CD4-positive, alpha-beta T cell treated with Interferon alpha-2 for 1 hour (primary cell): ENCODE measurements around the gene SNRNP25.
"Not testable (repeated sequence)": the region's sequence is repeated elsewhere in the genome, so short reads cannot be mapped to it uniquely, and the experiment has no call there.

Experiments used
- DNase-seq, 2 donors: peaks; one replicate each; pipeline ENCODE4 v3.0.0-alpha.2; 2020 to 2022

SNRNP25 gene

DNA sequence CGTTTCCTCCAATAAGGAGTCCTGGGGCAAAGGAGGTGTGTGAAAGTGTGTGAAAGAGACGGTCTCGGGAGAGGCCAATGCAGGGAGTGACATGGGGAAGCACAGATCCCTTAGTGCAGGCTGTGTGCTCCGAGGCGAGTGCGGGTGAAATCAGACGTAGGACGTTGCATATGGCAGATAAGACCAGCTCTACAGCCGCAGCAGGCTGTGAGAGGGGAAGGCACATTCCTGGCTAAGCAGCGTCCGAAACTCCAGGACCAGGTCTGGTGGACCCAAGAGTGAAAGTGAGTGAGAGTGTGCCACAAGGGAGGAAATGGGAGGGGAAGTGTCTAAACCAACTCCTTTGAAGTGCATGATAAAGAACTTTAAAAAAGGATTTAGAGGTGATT lies 11.6 kb upstream of the SNRNP25 start:
- no peak for DNase-seq

DNA sequence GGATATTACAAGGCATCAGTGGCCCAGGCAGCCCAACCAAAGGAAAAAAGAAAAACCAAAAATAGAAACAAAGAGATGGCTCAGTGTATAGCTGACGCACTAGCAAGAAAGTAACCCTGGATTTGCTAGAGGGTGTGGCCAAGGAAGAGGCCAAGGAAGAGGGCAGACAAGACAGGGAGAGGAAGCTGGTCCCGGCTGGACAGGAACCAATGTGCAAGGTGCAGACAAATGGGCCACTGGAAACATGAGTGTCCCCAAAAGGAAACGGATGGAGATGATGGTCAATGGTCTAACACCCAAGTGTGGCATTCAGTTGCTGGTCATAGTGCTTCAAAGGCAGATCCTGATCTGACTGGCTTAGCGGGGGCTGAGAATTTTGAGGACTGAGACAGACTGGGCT lies 10.9 kb upstream of the SNRNP25 start:
- DNase-seq = no peak

DNA sequence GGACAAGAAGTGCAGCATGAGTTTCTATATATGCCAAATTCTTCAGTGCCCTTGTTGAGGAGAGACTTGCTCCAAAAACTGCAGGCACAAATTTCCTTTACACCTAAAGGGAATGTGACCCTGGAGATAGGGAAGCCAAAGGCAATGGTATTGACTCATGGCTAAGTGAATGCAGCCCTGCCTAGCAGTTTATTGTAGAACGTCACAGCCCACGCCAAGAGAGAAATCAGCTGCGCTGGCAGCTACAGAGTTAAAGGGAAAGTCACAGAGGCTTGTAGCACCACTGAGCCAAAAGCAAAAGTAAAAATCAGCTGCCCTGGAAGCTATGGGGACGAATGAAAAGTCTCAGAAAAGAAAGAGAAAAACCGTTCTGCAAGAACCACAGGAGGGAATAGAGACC lies 10.3 kb upstream of the SNRNP25 start:
- no peak for DNase-seq

DNA sequence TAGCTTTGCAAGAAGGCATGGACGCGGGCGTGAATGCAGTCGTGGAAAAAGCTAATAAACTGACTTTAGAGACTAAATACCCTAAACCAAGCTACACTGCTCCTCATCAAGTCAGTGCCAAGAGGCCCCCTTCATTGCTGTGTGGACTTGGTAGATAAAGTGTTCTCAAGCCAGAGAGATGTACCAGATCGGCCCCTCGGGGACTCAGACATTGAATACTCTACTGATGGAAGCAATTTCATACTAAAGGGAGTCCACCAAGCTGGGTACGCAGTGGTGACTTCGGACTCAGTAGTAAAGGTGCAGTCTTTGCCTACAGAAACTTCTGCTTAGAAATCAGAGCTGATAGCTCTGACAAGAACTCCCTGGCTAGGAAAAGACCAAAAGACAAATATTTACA lies 9.0 kb upstream of the SNRNP25 start:
- no peak for DNase-seq

DNA sequence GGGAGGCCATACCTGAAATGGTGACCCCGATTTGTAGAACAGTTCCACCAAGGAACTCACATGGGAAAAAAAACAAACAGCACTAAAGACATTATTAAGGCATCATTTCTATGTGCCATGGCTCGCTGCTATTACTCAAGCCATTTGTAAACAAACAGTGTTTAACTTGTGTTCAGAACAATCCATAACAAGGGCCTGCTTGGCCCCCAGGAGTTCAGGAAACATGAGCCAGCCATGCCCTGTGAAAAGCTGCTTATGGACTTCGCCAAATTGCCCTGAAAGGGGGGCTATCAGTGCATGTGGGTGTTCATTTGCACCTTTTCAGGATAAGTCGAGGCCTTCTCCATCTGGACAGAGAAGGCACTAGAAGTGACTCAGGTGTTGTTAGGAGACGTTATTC lies 8.2 kb upstream of the SNRNP25 start:
- DNase-seq = no peak

DNA sequence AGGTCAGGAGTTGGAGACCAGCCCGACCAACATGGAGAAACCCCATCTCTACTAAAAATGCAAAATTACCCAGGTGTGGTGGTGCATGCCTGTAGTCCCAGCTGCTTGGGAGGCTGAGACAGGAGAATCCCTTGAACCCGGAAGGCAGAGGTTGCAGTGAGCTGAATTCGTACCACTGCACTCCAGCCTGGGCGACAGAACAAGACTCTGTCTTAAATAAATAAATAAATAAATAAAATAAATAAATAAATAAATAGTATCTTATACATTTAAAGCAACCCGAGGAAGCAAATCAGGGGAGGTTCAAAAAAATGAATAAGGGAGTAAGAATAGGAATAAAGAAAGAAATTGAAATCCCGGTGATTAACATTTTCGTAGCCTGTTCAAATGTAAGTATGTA lies 7.1 kb upstream of the SNRNP25 start:
- not testable (repeated sequence) for DNase-seq

DNA sequence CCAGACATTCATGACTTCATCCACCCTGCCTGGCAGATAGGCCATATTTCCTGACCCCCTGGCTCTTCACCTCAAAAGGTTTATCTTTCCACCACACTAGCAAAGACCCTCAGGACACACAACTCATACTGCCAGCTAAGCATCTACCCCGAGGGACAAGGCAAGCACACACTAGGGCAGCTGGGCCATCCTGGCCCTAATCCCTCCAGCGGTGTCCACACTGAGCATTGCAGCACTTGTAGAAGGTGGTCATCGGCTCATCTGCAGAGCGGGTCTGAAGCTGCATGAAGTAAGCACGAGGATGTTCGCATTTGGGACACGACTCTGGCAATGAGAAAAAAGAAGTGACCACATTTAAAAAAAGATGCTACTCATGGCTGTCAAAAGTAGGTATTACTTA lies 6.4 kb upstream of the SNRNP25 start:
- DNase-seq = no peak

DNA sequence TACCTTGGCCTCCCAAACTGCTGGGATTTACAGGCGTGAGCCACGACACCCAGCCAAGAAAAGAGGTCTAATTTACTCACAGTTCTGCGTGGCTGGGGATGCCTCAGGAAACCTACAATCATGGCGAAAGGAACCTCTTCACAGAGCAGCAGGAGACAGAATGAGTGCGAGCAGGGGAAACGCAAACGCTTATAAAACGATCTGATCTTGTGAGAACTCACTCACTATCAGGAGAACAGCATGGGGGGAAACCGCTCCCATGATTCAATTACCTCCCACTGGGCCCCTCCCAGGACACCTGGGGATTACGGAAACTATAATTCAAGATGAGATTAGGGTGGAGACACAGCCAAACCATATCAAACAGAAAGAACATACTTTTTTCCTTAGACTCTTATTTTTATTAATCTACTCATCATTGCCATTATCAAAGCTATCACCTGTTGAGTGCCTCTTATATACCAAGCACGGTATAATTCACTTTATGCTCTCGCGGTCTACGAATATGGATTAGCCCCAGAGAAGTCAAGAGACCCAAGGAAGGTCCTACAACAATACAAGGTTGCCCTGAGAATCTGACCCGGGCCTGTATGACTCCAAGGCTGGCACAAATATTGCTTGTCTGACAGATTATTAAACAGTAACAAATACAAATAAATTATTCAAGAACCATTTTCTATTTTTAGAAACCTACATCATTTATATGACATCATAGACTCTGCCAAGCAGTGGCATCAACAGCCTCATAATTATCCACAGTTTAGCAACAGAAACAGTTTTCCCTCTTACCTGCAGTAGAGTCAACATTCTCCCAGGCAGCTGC lies 2.6 kb upstream of the SNRNP25 start:
- DNase-seq = no peak

DNA sequence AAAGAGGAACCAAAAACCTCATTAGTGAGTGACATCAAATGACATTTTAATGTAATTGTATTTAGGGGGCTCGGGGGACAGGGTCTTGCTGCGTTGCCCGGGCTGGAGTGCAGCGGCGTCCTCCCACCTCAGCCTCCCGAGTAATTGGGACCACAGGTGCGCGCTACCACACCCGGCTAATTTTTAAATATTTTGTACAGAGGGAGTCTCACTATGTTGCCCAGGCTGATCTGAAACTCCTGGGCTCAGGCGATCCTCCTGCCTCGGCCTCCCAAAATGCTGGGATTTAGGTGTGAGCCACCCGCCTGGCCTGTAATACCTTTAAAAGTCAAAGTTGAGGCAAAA lies 581 bp downstream of the SNRNP25 start:
- no peak for DNase-seq

DNA sequence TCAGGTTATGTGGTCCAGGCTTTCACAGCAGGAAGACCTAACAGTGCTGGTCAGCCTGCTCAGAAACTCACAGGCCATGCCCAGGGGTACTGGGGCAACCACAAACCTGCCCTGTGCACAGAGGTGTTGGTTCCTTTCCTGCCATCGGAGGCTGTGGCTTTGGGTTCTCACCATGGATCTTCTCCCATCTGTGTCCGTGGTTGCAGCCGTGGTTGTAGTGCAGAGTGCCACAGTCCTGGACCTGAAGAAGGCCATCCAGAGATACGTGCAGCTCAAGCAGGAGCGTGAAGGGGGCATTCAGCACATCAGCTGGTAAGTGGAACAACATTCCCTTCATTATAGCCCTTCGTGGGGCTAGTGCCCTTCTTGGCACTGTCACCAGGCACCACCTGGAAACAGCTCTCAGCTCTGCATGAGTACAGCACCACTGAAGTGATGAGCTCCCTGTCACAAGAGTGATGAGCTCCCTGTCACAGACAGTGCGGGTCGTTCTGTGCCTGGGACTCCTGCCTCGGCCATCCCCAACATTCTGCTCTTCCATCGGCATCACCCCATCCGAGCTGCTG lies 2.0 kb downstream of the SNRNP25 start:
- no peak for DNase-seq

DNA sequence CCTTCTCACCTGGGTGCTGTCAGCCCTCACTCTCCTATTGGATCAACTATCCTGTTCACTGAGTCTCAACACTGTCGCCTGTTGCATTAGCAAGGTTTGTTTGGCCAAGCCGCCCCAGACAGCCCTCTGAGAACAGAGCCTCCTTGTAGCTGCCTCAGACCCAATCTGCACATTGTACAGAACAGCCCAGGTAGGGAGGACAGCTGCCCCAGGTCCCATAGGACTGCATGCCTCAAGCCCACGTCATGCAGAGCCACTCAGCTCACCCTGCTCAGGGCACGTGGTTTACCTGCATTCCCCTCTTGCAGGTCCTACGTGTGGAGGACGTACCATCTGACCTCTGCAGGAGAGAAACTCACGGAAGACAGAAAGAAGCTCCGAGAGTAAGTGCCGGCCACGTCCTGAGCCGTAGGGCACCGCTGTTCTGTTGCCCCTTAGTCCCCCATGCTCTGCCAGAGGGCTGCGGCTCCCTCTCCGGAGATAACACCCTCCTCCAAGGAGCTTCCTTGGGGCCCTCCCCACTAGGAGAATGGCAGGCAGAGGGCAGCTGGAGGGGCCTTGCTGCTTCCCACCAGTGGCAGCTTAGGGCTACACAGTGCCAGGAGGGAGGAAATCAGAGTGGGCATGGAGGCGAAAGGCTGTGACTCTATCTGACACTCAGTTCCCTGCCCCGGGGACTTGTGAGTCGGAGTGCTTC lies 2.8 kb downstream of the SNRNP25 start:
- DNase-seq = no peak

DNA sequence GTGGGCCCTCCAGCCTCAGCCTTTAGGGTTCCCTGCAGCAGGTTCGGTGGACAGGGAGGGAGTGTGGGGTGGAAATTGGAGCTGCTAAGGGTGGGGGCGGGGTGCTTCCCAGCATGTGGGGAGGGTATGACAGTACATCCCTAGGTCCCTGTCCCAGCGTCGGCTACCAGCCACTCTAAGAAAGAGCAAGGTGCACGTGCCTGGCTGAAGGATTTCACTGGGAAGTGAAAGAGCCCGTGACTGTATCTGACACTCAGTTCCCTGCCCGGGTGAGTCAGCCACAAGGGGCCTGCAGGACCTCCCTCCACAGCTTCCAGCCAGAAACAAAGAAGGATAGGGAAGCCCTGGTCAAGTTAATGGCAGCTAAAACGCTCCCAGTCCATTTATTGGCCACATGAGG lies 4.1 kb downstream of the SNRNP25 start:
- no peak for DNase-seq

DNA sequence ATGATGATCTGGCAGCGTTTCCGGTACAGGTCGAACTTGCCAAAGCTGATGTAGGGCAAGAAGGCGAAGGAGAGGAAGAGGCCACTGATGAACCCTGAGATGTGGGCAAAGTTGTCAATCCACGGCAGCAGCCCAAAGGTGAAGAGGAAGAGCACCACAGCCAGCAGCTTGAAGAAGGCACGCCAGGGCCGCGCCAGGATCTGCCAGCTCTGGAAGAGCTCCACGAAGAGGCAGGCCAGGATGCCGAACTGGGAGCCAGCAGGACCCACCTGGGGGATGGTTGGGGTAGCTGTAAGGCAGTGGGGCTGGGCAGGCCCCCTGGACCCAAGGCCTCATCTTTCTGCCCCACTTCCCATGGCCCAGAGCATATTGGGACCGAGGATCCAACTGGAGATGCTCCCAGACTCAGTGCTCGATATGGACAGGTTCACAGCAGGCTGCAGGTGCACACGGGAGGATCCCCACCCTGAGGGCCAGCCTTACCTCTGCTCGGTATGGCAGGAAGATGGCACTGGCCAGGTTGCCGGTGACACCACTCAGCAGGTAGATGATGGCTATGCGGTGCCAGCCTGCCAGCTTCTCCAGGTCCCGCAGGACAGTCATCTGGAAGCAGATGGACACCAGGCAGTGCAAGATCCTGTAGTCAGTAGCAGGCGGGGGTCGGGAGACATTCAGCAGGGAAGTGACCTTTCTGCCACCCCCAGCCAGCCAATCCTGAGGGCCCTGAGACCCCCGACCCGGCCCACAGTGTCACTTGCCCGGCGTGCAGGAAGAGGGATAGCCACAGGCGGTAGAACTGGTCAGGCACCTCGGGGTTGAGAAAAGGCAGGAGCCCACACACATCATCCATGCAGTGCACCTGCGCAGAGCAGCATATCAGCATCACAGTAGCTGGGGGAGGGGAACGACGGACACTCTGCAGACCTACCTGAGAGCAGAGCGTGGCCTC lies 5.1 kb downstream of the SNRNP25 start:
- DNase-seq = no peak

DNA sequence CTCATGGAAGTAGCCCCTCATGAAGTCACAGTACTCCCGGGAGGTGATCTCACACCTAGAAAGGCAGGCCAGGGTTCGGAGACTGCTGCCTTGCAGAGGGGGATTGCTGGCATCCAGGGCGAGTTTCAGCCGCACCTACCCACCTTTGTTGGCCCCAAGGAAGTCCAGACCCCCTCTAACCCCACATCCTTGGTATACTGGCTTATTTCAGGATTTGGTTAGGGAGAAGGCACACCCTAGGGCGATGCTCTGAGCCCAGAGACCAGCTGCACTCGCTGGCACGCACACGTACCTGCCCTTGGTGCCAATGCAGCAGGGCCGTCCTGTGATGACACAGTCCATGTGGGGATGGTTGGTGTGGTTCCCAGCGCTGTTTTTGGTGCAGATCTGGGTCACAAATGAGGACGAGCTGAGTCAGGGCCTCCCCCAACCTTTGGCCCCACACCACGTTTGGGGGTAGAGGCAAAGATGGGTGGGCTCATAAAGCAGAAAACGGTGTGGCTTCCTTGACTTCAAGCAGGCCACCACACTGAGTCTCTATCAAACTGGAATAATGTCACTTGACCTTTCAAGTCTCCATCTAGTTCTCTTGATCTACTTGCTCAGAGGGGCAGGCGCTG lies 5.9 kb downstream of the SNRNP25 start:
- DNase-seq = no peak

DNA sequence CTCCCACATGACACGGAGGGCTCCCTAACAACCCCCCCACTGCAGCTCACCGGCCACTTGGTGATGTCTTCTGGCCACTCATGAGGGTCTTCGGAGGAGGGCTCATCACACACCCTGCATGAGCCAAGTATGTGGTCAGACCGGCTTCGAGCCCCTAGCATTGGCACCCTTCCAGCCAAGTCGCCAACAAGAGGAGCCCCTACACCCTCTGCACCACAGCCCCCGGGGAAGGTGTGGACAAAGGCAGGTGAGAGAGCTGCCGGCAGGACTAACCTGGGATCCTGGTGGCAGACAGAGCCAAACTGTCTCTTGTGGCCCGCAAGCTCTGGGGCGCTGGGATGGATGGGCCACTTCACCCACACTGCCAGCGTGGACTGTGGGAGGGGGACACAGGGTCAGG lies 6.5 kb downstream of the SNRNP25 start:
- DNase-seq = no peak

DNA sequence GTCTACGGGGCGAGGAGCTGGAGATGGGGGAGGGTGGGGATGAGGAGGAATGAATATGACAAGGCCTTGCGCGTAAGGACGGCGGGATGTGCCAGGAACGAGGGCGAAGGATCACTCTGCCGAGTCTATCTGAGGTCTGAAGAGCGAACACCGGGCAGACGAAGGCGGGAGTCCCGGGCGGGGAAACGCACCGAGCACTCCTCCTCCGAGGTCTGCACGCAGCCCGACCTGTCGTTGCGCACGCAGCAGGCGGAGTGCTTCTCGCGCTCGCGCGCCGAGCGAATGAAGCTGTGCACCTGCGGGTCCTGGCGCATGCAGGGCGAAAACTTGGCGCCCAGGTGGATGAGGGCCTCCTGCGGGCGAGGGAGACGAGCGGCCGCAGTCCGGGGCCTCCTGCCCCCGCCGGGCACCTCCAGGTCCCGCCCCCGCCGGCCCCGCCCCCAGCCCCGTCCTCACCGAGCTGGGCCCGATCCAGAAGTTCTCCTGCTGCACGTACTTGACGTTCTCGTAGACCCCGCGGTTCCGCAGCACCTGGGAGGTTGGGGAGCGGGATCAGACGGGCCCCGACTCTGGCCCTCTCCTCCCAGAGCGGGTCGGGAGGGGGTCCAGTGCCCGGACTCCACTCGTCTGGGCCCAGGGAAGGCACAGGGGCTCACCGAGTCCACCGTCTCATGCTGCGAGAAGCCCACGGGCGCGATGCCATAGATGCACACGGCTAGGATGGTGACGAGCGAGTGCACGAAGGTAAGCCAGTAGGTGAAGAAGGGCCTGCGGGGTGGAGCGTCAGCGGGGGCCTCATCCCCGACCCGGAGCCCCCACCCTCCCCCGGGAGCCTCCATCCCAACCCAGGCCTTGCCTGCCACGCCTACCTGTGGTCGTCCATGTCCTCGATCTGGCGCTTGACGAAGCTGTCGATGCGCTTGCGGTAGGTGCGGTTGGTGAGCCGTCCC lies 7.6 kb downstream of the SNRNP25 start:
- DNase-seq = no peak

DNA sequence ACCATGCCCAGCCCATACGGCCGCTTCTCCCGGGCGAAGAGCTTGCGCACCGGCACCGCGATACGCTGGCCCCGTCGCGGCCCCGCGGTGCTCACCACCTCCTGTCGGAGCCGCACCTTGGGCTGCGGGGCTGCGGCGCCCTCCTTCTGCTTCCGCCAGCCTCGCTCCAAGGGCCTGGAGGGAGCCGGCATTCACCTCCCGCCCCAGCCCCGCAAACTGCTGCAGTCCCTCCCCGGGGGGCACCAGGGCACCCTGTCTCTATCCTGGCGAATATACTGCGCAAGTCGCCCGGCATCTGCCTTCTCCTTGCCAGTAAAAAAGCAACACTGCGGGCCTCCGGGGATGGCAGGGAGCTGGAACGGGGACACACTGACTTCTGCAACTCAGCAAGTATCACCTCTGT lies 8.3 kb downstream of the SNRNP25 start:
- no peak for DNase-seq

DNA sequence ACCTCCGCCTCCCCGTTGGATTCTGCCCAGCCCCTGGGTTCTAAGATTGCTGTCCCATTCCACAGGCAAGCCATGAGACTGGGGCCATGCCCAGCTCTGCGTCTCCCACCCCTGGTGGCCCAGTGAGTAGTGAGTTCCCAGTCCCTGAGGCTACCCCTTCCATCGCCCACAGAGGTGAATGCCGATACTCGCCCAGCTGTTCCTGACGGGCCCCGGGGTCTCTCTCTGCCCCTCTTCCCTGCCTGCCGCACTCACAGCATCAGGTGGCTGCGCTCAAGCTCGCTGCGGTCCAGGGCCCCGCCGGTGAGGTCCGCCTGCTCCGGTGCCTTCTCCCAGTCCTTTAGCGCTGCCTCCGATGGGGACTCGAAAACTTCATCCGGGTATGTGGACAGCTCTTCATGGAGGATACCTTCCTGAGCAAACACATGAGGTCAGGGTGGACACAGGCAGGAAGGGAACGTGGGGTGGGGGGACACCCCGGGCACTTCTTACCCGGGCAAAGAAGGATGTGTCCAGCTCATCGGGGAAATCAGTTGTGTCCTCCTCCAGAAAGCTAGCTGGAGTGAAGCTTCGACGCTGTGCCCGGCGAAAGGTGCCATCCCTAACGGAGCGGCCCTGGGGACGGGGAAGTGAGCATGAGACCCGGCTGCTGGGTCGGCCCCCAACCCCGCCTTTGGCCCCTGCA lies 8.8 kb downstream of the SNRNP25 start:
- DNase-seq = no peak

DNA sequence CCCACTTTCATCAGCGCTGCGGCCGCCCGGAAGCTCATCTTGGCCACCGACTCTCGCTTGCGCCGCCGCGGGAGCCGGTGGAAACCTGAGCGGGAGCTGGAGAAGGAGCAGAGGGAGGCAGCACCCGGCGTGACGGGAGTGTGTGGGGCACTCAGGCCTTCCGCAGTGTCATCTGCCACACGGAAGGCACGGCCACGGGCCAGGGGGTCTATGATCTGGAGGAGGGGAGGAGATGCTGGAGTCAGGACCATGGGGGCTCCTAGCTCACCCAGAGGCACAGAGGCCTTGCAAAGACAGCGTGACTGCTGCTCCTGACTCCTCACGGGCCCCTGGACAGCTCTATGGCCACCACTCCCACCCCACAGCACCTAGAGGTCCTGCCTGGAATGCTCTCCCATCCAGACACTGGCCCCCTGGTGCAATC lies 9.4 kb downstream of the SNRNP25 start:
- DNase-seq = no peak

DNA sequence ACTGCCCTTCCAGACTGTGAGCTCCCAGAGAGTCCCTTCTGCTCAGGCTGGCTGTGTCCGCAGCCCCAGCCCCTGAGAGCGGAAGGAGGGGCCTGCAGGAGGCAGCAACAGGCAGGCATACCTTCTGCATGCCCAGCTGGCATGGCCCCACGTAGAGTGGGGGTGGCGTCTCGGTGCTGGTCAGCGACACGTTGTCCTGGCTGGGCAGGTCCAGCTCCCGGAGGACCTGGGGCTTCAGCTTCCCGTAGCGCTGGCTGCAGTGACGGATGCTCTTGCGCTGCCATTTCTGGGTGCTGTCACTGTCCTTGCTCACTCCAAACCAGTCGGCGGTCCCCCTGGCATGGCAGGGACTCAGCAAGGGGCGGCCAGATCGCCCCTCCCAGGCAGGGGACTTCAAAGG lies 9.8 kb downstream of the SNRNP25 start:
- no peak for DNase-seq
